Iris pigment epithelial cell (primary cell): Measurements from ENCODE around the gene SF1.

Source experiments
- DNase-seq: peaks from one replicate; pipeline ENCODE4 v3.0.0-alpha.2; 2011; ENCODE audit warnings: low read depth

Gene SF1

DNA sequence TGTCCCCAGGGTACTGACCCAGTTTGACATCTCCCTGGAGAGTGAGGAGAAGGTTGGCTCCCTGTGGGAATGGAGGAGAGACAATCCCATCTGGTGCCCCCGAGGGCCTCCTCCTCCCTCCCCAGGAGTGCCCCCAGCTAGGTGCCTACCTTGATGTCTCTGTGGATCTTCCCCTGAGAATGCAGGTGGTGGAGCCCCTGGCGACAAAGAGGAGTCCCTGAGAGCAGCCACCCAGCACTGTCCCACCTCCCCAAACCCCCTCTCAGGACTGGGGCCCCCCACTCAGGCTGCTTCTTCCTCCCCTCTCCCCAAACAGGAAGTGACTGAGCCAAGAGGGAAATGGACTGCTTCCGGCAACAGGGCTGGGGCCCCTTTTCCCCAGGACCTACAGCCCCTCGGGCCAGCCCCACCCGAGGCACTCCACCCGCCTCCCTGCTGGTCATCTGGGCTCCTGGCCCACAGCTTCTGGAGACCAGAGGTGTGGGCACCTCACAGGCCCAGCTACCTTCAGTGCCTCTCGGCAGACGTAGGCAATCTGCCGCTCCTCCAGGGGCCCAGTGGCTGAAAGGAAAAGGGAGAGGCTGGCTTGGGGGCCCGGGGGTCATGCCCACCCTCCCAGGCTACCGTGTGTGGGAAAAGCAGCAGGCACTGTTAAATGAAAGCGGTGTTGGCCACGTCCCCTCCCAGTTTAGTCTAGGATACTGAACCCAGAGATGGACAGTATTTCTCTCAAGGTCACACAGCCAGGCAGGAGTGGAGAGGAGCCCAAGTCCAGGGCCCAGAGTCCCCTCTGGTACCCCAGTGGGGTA lies 23.4 kb upstream of the SF1 start:
- no peak for DNase-seq

DNA sequence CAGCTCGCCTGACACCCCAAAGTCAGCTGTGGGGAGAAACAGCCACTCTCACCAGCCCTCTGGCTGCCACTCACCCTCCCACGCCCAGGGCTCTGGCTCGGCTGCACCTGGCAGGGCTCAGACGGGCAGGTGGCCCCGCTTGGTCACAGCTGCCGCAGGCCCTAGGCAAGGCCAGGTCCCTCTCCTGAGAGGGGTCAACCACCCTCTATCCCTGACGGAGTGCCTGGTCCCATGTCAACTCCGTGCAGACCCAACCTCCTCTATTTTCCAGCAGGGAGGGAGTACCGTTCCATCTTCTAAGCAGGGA lies 22.8 kb upstream of the SF1 start:
- DNase-seq: no peak

DNA sequence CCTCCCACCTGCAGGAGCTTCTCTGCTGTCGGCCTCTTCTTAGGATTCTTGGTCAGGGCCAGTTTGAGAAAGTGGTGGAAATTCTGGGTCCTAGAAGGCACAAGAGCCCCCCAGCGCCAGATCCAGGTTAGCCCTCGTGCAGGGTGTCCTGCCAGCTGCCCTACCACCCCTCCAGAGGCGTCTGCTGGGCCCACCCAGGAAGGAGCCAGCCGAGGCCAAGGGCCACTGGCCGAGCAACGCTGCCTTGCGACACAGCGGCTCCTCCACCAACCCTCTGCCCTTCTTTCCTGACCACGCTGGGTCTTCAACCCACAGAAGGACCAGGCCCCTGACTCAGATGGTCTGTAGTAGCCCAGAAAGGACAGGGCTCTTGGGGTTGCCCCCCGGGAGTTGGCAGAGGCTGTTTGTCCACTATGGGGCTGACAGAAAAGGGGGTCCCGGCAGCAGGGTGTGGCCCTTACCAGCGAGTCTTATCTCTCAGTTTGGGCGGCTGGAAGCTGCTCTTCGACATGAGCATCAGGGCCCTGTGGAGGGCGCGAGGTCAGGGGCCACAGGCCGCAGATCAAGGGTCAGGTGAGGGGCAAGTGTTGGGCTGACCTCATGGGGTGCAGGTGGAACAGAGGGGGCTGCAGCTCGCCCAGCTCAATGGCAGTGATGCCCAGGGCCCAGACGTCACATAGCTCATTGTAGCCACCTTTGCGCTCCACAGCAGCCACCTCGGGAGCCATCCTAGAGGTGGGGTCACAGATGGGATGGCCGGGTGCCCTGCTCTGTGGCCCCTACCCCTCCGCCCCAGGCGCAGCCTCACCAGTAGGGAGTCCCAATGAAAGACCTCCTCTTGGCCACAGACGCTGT lies 22.2 kb upstream of the SF1 start:
- DNase-seq: no peak

DNA sequence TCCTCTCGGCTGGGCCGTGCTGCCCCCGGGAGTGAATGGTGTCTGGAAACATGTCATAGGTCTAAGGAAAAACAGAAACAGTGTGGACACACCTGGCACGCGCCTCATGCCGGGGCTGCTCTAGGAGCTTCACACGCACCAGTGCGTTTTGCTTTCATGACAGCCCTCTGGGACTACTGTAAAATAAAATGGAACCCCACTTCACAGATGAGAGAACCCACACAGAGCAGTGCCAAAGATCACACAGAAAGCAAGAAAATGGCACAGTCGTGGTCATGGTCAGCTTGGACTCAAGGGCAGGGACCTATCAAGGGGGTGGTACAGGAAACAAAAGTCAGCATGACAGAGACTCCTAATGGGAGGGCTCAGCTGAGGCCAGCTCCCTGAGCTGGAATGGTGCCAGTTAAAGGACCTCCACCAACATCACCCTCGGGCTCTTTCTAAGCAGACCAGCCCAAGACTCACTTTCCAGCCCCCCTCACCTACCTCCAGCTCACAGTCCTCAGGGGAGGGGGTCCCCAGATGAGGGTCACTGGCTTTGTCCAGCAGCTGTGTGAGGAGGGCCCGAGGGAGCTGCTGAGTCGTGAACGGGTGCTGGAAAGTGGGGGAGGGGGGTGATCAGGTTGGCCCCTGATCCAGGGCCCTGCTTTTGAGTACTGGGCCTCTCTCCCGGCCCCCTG lies 21.4 kb upstream of the SF1 start:
- DNase-seq: no peak

DNA sequence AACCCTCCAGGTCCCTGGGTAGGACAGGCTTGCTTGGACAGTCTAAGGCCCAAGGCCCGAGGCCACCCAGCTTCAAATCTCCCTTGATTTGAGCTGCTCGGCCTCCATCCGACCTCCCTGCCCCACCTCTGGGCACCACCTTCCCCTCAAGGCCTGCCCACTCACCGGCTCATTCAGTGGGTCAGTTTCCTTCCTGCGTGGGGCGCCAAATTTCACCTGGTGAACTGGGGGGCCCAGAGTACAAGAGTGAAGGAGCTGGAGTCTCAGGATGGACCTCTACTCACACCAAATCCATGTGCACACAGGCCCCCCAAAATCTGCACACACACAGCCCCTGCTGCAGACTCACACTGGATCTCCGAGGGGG lies 20.9 kb upstream of the SF1 start:
- DNase-seq: no peak

DNA sequence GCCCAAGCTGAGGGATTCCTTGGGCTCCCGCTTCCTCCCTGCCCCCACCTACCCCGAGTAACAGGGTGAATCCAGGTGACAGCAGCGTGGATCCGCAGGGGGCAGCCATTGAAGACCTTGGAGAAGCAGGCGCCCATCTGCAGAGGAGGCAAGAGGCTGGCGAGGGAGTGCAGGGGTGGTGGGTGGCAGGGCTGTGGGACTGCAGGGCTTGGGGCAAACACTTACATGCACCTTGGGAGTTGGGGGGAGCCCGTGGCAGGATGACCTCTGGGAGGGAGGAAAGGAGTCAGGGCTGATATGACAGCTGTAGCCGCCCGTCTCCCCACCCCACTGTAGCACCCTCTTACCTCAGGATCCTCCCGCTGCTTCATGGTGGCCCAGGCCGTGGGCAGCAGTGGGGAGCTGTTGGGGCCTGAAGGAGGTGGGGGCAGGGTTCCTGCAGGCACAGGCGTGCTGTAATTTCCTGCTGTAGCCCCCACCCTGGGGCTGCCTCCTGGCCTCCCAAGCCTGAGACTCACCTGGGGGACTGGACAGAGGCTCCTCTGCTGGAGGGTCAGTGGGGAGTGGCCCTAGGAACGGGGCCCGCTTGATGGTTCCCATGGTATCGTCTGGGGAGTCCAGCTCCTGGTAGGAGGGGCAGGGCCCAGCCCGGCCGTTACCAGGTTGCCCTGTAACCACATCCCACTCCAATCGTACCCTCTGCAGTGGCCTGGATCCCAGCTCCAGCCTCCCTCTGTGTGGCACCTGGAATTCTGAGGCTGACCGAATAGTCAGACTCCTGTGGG lies 18.6 kb upstream of the SF1 start:
- no peak for DNase-seq

DNA sequence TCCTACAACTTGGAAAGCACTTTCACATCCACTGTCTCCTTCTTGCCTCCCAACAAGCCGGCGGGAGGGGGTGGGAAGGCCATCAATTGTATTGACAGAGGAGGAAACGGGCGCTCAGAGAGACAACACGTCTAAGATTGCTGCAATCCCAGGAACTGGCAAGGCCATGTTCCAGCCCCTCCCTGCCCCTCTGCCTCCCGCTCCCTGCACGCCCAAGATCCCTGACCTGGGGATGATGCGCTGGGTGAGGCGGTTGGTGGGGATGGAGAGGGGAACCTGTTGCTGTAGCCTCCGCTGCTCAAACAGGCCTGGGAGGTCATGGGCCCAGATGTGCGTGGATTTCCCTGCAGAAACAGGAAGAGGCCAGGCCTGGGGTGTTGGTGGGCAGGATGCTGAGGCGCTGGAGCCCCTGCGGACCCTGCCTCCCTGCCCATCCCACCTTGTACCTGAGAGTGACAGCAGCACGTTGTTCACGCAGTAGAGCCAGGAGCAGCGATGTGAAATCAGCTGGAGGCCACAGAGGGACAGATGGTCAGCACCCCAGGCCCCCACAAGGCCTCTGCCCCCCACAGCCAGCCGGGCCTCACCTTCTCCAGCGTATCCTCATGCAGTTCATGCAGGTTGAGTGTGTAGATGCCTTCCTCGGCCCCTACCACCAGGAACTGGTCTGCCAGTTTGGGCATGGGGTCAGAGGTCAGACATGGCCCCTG lies 17.9 kb upstream of the SF1 start:
- DNase-seq: no peak

DNA sequence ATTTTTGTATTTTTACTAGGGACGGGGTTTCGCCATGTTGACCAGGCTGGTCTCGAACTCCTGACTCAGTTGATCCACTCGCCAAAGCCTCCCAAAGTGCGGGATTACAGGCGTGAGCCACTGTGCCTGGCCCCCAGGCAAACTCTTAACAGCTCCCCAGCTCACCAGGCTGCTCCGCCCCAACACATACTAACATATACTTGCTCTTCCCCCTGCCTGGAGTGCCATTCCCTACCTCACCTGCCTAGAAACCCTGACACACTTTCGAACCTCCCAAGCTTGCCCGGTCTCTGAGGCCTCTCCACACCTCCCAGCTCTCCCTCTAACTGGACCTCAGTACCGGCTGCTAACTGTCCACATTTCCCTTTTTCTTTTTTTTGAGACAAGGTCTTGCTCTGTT lies 16.2 kb upstream of the SF1 start:
- no peak for DNase-seq

DNA sequence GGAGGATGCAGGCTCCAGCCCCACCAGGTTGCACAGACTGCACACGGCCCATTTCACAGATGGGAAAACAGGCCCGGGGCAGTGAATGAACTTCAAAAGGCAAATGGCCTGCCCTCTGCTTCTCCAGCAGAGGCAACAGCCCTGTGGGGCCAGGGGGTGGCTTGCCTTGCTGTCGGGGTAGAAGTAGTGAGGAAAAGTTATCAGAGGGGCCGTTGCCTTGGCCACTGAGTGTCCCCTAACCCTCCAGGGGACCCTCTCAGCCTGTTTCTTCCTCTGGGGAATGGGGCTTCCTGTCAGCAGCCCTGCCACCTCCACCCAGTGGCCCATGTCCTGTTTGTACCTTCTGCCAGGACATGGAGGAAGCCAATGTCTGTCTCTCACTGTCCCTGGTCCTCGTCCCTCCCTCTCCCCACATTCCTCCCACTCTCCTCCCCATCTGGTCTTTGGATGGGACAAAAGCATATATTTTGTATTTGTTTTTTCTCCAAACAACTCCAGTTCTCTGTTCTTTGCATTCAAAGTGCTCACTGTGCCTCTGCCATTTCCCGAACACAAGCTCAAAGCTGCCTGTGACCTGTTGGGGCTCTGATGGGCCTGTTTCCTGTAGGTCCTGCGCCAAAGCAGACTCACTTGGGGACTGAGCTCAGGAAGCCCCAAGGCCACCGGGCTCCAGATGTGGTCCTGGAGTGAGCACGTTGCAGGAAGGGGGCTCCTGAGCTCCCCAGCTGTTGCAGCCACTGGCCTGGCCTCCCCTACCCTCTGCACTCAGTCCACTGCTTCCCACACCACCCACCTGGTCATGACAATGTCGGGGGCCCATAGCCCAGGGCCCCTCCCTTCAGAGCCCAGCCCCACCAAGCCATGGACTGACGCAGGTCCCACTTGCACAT lies 15.2 kb upstream of the SF1 start:
- DNase-seq: no peak

DNA sequence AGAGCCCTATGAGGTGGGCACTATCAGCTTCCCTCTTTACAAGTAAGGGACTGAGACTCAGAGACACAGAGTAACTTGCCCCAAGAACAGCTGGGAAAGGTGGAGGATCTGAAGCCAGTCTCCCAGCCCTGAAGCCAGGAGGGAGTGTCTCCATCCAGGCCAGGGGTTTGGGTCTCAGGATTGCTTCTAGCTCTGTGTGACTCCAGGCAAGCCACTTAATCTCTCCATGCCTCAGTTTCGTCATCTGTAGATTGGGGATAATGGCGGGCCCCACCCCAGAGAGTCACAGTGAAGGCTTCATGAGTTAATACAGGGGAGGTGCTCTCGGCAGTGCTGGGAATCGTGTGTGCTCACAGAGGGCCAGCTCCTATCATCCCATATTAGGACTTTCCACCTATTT lies 14.1 kb upstream of the SF1 start:
- no peak for DNase-seq

DNA sequence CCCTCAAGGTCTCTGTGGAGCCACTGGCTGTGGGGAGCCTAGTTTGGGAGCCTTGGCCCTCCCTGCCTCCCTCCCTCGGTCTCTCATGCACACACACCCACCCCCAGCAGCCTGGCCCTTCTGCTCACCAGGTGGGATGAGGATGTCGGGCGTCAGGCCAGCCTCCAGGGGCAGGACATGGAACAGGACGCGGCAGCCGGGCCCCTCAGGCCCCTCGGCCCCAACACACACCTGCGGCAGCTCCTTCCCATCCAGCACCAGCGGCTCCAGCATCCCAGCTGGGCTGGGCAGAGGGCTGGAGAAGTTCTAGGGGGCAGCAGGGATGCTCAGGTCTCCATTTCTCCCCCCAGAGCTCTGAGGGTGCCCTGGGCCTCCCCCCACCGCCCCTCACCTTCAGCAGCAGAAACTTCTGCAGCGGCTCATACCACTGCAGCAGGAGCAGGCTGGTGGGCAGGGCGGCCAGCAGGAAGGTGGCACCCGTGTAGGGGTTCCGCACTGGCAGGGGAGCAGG lies 13.5 kb upstream of the SF1 start:
- DNase-seq: no peak

DNA sequence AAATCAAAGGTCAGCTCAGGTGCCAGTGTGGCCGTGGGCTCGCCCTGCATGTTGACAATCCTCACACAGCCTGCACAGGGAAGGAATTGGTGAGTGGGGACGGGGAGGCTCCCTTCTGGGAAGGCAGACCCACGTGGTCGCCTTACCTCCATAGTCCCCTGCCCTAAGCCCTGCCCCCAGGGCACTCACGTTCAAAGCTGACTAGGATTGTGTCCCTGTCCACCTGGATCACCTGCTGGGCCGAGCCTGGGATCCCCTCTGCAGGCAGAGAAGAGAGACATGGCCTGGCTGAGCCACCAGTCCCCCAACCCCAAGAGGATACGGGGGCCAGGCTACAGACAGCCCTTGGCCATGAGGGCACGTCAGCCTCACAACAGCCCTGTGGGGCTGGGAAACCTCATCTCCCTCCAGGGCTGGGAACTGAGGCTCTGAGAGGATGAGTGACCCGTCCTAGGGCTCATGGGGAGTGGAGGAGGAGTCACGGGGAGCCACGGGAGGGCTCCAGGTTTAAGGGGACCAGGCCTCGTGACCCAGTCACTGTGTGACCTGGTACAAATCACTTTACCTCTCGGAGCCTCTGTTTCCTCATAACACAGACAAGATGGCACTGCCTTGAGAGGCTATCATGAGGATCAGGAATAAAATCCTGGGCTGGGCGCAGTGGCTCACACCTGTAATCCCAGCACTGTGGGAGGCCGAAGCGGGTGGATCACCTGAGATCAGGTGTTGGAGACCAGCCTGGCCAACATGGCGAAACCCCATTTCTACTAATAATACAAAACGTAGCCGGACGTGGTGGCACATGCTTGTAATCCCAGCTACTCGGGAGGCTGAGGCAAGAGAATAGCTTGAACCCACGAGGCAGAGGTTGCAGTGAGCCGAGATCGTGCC lies 12.1 kb upstream of the SF1 start:
- DNase-seq: no peak

DNA sequence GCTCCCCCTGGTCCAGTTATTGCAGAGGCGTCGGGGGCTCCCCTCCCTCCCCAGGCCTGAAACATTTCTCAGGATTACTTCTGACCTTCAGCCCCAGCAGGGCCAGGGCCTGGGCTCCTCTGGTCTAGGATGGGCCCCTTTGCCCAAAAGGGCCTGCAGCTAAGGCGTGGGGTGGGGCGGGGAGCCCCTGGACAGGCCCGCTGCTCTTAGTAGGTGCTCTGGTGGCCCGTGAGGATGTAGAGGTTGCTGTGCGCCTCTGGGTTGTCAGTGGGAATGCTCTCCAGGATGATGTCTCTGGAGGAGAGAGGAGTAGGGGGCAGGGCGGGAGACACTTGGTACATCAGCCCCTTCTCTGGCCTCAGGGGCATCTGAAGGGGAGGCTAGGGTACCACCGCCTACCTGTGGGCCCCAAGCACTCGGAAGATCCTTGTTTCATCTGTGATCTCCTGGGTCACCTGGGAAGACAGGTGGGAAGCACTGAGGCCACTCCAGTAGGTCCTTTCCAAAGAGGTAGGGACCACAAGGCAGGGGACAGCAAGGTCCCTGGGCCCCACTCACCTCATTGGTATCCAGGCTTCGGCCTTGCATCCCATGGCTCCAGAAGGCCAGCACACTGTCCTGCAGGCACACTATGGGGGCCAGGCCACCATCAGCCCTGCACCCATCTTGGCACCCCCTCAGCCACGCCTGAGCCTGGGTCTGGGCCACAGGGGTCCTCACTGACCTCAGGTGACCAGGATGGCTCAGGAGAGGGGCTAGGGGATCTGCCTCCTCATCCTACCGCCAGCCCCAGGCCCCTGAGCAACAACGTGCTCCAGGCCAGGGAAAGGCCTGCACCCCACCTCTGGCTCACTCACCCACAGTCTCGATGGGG lies 11.2 kb upstream of the SF1 start:
- no peak for DNase-seq

DNA sequence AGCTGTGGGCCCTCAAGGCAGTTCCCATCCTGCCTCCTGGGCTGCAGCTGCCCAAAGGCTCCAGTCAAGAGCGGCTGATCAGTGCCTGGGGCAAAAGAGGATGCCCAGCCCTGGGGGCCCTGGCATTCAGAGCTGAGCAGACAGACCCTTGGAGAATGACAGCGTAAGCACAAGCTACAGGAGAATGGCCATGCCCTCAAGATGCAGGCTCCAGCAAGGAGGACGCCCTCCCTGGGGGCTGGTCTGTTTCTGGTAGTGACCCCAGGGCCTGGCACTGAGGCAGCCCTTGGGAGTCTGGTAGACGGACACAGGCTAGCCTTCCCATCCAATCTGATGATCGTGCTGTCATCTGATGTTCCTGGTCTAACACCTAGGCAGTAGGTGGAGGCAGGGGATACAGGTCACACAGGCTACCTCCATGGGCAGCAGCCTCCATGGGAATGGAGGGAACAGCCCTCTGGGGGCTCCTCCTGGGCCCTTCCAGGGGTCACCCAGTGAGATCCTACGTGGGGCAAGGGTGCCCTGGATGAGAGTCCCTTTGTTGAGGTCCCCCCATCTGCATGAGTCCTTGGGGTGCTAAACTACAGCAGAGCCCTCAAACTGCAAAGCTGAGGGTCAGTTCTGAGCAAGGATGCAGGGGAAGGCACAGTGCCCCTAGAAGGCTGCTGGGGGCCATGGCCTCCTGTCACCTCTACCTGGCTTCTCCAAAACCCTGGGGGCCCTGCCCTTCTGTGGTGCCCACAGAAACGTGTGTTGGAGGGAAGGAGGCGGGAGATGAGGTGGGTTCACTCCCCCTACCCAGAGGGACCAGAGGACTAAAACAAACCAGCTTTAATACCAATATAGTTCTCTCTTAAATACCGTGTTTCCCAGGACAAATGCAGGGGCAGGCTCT lies 10.2 kb upstream of the SF1 start:
- DNase-seq: no peak

DNA sequence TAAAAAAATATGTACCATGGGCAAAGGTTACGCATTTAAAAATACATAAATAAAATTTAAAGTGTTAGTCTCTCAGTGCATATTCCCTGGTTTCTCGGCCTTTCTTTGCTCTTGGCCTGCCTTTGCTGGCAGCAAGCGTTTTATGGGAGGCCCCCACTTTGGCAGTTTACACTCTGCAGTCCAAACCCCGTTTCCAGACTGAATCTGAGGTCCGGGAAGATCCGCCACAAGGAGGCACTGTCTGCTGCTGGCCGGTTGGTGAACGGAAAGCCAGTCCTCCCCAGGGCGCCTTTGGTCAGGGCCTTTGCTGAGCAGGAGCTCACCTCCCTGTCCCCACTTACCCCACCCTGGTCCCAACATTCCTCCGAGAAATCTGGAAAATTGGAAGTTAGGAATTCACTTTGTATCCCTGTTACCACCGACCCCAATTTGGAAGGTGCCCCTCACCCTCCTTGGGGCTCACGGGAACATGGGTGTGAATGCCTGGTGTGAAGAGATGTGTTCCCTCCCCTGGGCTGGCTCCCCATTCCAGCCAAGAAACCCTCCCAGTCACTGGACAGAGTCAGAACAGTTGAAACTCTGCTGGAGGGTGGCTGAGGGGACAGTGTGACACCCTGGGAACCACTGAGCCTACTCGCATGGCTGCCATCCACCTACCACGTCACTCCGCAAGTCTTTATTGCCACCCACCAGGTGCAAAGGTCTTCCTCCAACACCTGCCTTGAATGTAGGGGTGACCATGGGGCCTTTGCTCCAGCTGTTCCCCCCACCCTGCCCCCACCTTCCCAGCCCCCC lies 9.4 kb upstream of the SF1 start:
- DNase-seq: peak; percentile 54

DNA sequence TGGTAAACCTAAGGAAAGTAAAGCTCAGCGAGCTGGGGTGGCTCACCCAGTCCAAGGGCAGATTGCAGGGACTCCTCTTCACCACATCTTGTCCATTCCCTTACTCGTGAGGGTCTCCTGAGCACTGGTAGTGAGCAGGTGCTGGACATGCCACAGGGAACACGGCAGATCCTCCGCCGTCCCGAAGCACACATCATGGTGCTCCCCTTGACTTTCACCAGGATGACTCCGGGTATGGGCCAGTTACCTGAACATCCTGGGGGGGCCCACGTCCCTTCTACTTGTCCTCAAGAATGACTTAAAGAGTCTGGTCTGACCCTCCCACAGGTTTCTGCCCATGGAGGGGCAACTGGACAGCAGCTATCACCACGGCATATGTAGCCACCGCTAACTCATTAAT lies 8.0 kb upstream of the SF1 start:
- no peak for DNase-seq
